SK-N-SH treated with all-trans-retinoic acid at 6 μM for 48 hours (cell line): ENCODE results near the gene MYO16.

ENCODE experiments used
- ATAC-seq: fragments of 200-7000 bp; cut with Tn5 transposase; 3 replicates; pipeline ENCODE4 v1.9.1; 2020; ENCODE audit warnings: mild to moderate bottlenecking, moderate library complexity
- ARNTL ChIP-seq: fragments of 450-650 bp; formaldehyde crosslinking; IDR thresholded peaks from 2 replicates; pipeline ENCODE4 v1.5.0; 2020; ENCODE audit warnings: low read depth, mild to moderate bottlenecking, moderate library complexity, borderline replicate concordance
- BACH2 ChIP-seq: fragments of 250-450 bp; sonication (Bioruptor Pico); IDR thresholded peaks from 2 replicates; pipeline ENCODE4 v1.9.0; 2021; ENCODE audit warnings: mild to moderate bottlenecking, borderline replicate concordance
- CSDC2 ChIP-seq: fragments of 250-450 bp; sonication (Bioruptor Pico); IDR thresholded peaks from 2 replicates; pipeline ENCODE4 v1.5.0; 2020; ENCODE audit warnings: mild to moderate bottlenecking, moderate library complexity
- CSRNP3 ChIP-seq: fragments of 250-450 bp; sonication (Bioruptor Pico); IDR thresholded peaks from 2 replicates; pipeline ENCODE4 v1.5.1; 2021; ENCODE audit warnings: mild to moderate bottlenecking, moderate library complexity
- ESRRG ChIP-seq: fragments of 250-450 bp; sonication (Bioruptor Pico); IDR thresholded peaks from 2 replicates; pipeline ENCODE4 v1.6.1; 2021; ENCODE audit warnings: mild to moderate bottlenecking
- GLIS3 ChIP-seq: fragments of 250-450 bp; sonication (Bioruptor Pico); IDR thresholded peaks from 2 replicates; pipeline ENCODE4 v1.5.0; 2020; ENCODE audit warnings: mild to moderate bottlenecking, moderate library complexity
- ISL1 ChIP-seq: fragments of 250-450 bp; sonication (Bioruptor Pico); IDR thresholded peaks from 2 replicates; pipeline ENCODE4 v2.1.2; 2022; ENCODE audit warnings: mild to moderate bottlenecking, moderate library complexity
- OSR1 ChIP-seq: fragments of 250-450 bp; sonication (Bioruptor Pico); IDR thresholded peaks from 2 replicates; pipeline ENCODE4 v1.8.0; 2022; ENCODE audit warnings: moderate library complexity, mild to moderate bottlenecking, inconsistent platforms
- POU6F1 ChIP-seq: fragments of 250-450 bp; sonication (Bioruptor Pico); IDR thresholded peaks from 2 replicates; pipeline ENCODE4 v1.8.0; 2021; ENCODE audit warnings: low read depth, mild to moderate bottlenecking, moderate library complexity, borderline replicate concordance
- PPARA ChIP-seq: fragments of 250-450 bp; sonication (Bioruptor Pico); IDR thresholded peaks from 2 replicates; pipeline ENCODE4 v1.5.0; 2020; ENCODE audit warnings: mild to moderate bottlenecking, borderline replicate concordance
- SNAI2 ChIP-seq: fragments of 250-450 bp; sonication (Bioruptor Pico); IDR thresholded peaks from 2 replicates; pipeline ENCODE4 v1.5.0; 2020; ENCODE audit warnings: mild to moderate bottlenecking, moderate library complexity
- TCF4 ChIP-seq: fragments of 250-450 bp; sonication (Bioruptor Pico); IDR thresholded peaks from 2 replicates; pipeline ENCODE4 v1.8.0; 2021; ENCODE audit warnings: mild to moderate bottlenecking, moderate library complexity, borderline replicate concordance
- TOX ChIP-seq: fragments of 250-450 bp; sonication (Bioruptor Pico); IDR thresholded peaks from 2 replicates; pipeline ENCODE4 v1.8.0; 2021; ENCODE audit warnings: mild to moderate bottlenecking, moderate library complexity, borderline replicate concordance
- TSHZ2 ChIP-seq: fragments of 250-450 bp; sonication (Bioruptor Pico); IDR thresholded peaks from 2 replicates; pipeline ENCODE4 v1.5.0; 2020; ENCODE audit warnings: mild to moderate bottlenecking, moderate library complexity
- ZFP3 ChIP-seq: fragments of 250-450 bp; sonication (Bioruptor Pico); IDR thresholded peaks from 2 replicates; pipeline ENCODE4 v1.5.0; 2020; ENCODE audit warnings: mild to moderate bottlenecking, moderate library complexity
- ZFP30 ChIP-seq: fragments of 450-650 bp; formaldehyde crosslinking; IDR thresholded peaks from 2 replicates; pipeline ENCODE4 v1.5.0; 2022; ENCODE audit warnings: mild to moderate bottlenecking, moderate library complexity
- TF ChIP-seq, protein P1 (sequence below): fragments of 250-450 bp; sonication (Bioruptor Pico); IDR thresholded peaks from 2 replicates; pipeline ENCODE4 v1.5.1; 2020; ENCODE audit warnings: low read depth, mild to moderate bottlenecking, moderate library complexity
- TF ChIP-seq, protein P2 (sequence below): fragments of 250-450 bp; sonication (Bioruptor Pico); IDR thresholded peaks from 2 replicates; pipeline ENCODE4 v1.8.0; 2020; ENCODE audit warnings: mild to moderate bottlenecking, moderate library complexity, borderline replicate concordance

The MYO16 gene

GRCh38 chr13:108594153-108594552 lies 35.3 kb upstream of the MYO16 start (continued):
- TF ChIP-seq, protein P1, sequence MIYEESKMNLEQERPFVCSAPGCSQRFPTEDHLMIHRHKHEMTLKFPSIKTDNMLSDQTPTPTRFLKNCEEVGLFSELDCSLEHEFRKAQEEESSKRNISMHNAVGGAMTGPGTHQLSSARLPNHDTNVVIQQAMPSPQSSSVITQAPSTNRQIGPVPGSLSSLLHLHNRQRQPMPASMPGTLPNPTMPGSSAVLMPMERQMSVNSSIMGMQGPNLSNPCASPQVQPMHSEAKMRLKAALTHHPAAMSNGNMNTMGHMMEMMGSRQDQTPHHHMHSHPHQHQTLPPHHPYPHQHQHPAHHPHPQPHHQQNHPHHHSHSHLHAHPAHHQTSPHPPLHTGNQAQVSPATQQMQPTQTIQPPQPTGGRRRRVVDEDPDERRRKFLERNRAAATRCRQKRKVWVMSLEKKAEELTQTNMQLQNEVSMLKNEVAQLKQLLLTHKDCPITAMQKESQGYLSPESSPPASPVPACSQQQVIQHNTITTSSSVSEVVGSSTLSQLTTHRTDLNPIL = no peak
- TF ChIP-seq ESRRG (CRISPR knock-in tag) = no peak
- TF ChIP-seq PPARA (CRISPR knock-in tag) = no peak
- no peak for TF ChIP-seq TOX

DNA sequence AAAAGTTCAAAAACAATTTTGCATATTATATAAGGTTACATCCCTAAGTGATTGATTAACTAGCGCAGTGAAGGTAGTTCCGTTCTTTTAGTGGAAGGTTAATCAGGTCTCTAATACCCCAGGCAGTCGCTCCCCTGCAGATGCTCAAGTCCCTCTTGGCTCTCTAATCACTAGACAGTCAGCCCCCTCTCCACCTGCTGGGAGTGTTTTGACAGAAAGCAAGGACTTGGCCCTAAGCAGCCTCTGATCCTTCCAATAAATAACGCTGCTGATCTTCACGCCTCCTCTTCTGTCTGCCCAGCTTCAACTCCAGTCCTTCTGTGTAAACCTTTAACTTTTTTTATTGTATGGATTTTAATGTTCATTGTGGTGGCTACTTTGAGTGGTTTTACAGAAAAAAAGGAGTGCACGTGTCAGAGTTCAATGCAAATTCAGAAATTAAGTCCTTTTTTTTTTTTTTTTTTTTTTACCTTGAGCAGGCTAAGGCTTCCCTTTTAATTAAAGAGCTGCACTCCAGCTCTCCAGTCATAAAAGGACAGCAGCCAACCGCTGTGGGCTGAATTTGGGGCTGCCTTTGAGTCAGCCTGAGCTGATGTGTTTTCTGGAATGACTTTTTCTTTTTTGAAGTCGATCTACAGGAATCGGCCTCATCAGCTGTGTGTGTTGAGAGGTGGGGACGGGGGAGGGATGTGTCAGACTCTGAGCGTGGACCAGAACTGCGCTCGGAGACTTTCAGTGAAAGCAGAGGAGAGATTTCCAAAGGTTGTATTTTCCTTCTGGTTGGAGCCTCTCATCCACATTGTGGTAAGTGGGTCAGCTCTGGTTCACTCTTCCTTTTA lies 33.8 kb upstream of the MYO16 start:
- TF ChIP-seq OSR1 (CRISPR knock-in tag) (no peak), ESRRG (CRISPR knock-in tag) (no peak), ARNTL (no peak), CSRNP3 (no peak), TCF4 (CRISPR knock-in tag) (no peak), GLIS3 (CRISPR knock-in tag) (no peak), TSHZ2 (CRISPR knock-in tag) (no peak)
- TF ChIP-seq, protein P2, sequence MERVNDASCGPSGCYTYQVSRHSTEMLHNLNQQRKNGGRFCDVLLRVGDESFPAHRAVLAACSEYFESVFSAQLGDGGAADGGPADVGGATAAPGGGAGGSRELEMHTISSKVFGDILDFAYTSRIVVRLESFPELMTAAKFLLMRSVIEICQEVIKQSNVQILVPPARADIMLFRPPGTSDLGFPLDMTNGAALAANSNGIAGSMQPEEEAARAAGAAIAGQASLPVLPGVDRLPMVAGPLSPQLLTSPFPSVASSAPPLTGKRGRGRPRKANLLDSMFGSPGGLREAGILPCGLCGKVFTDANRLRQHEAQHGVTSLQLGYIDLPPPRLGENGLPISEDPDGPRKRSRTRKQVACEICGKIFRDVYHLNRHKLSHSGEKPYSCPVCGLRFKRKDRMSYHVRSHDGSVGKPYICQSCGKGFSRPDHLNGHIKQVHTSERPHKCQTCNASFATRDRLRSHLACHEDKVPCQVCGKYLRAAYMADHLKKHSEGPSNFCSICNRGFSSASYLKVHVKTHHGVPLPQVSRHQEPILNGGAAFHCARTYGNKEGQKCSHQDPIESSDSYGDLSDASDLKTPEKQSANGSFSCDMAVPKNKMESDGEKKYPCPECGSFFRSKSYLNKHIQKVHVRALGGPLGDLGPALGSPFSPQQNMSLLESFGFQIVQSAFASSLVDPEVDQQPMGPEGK (CRISPR knock-in tag) = no peak
- no peak for ATAC-seq

GRCh38 chr13:108597943-108598342 lies 31.5 kb upstream of the MYO16 start:
- no peak for ATAC-seq
- no peak for TF ChIP-seq POU6F1 (CRISPR knock-in tag)
- TF ChIP-seq SNAI2 (CRISPR knock-in tag) = no peak
- TF ChIP-seq CSDC2 (CRISPR knock-in tag) = no peak
- no peak for TF ChIP-seq BACH2 (CRISPR knock-in tag)
- no peak for TF ChIP-seq CSRNP3
- TF ChIP-seq, protein P1 = no peak
- TF ChIP-seq ISL1 (CRISPR knock-in tag) = no peak
- no peak for TF ChIP-seq TSHZ2 (CRISPR knock-in tag)
- TF ChIP-seq ZFP30 = no peak
- TF ChIP-seq TCF4 (CRISPR knock-in tag) = no peak
- no peak for TF ChIP-seq ZFP3 (CRISPR knock-in tag)
- TF ChIP-seq ARNTL = no peak
- TF ChIP-seq TOX = no peak
- no peak for TF ChIP-seq GLIS3 (CRISPR knock-in tag)
- TF ChIP-seq PPARA (CRISPR knock-in tag) = no peak
